GM12864 (cell line): ENCODE measurements around the gene TRAF7.

Source experiments
- DNase-seq: peaks from one replicate; pipeline ENCODE4 v3.0.0-alpha.2; 2011; ENCODE audit warnings: low read depth
- H3K4me3 ChIP-seq: 2 replicates; pipeline ENCODE4 v1.5.1; 2011; ENCODE audit warnings: mild to moderate bottlenecking, low read depth, low read length, control low read depth
- TF ChIP-seq, protein P1 (sequence below): IDR thresholded peaks from 2 replicates; pipeline ENCODE4 v1.5.1; 2011; ENCODE audit warnings: low read depth, mild to moderate bottlenecking, moderate library complexity, low read length, control low read depth, inconsistent platforms; ENCODE audit errors: missing control alignments

Gene TRAF7

GRCh38 chr16:2157480-2158261, 2.1 kb downstream of the TRAF7 start:
- no peak for DNase-seq
- TF ChIP-seq, protein P1, sequence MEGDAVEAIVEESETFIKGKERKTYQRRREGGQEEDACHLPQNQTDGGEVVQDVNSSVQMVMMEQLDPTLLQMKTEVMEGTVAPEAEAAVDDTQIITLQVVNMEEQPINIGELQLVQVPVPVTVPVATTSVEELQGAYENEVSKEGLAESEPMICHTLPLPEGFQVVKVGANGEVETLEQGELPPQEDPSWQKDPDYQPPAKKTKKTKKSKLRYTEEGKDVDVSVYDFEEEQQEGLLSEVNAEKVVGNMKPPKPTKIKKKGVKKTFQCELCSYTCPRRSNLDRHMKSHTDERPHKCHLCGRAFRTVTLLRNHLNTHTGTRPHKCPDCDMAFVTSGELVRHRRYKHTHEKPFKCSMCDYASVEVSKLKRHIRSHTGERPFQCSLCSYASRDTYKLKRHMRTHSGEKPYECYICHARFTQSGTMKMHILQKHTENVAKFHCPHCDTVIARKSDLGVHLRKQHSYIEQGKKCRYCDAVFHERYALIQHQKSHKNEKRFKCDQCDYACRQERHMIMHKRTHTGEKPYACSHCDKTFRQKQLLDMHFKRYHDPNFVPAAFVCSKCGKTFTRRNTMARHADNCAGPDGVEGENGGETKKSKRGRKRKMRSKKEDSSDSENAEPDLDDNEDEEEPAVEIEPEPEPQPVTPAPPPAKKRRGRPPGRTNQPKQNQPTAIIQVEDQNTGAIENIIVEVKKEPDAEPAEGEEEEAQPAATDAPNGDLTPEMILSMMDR: no peak
- no peak overlapping the region for H3K4me3 ChIP-seq

GRCh38 chr16:2158262-2158638, 2.7 kb downstream of the TRAF7 start:
- H3K4me3 ChIP-seq: no peak overlapping the region
- DNase-seq: no peak
- TF ChIP-seq, protein P1: no peak

DNA sequence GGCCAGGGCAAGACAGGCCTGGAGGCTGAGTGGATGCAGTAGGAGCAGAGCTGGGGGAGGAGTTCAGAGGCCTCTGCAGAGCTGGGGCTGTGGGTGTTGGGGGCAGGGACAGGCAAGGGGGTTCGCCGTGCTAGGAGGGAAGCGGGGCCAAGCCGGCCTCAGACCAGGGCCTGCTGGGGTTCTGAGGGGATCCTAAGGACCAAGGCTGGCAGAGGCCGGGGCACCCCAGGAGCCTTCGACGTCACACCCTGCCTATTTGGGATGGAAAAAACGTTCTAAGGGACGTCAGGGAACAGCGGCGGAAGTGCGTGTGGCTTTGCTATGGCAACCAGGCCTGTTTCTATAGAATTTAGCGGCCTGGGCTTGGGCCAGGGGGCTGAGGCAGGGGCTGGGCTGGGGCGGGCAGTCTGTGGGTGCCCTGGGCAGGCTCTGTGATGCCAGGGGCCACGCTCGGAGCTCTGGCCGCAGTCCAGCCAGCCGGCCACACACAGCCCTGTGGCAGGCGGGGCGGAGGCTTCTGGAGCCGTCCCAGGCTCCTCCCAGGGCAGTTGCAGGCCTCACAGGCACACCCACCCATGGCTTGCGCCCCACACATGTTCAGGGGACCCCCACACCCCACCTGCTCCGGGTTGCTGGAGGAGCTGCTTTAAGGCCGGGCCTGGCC, 3.7 kb downstream of the TRAF7 start:
- H3K4me3 ChIP-seq: peak overlapping the region; percentile 49
- TF ChIP-seq, protein P1: no peak

GRCh38 chr16:2160915-2161551, 5.5 kb downstream of the TRAF7 start:
- no peak for DNase-seq
- TF ChIP-seq, protein P1: no peak
- H3K4me3 ChIP-seq: peak overlapping the region; percentile 34

More for the DNA sequence above, 3.7 kb downstream of the TRAF7 start:
- no peak for DNase-seq

- no peak for DNase-seq
- H3K4me3 ChIP-seq: no peak overlapping the region
- TF ChIP-seq, protein P1: no peak
Observed at GRCh38 chr16:2161911-2162310, 6.3 kb downstream of the TRAF7 start.

- TF ChIP-seq, protein P1: no peak
- DNase-seq: no peak
- no peak overlapping the region for H3K4me3 ChIP-seq
Observed at GRCh38 chr16:2162676-2163118, 7.1 kb downstream of the TRAF7 start.
